Astrocyte (in vitro differentiated cells and primary cell): ENCODE measurements around the gene HTR2B.

Source experiments
- CTCF ChIP-seq: IDR thresholded peaks from 2 replicates; pipeline ENCODE4 v1.5.1; 2011; ENCODE audit warnings: low read depth, mild to moderate bottlenecking, inconsistent platforms, low read length, moderate library complexity; ENCODE audit not compliant: insufficient read depth
- EZH2 ChIP-seq: IDR thresholded peaks from 2 replicates; pipeline ENCODE4 v1.6.1; 2012; ENCODE audit warnings: mild to moderate bottlenecking, low read length, inconsistent platforms; ENCODE audit not compliant: insufficient read depth

DNA sequence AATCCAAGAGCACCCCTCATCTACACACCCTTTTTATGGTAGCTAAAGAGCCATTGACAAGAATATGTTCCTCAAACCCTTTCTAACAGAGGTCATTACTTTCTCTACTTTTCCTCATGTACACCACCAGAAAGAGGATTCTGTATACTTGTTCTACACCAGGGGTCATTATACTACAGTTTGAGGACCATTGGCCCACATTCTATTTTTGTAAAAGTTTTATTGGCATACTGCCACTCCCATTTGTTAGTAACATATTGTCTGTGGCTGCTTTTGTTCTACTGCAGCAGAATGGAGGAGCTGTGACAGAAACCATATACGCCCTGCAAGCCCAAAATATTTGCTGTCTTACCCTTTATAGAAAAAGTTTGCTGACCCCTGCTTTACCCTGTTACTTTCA is 14.3 kb downstream of the HTR2B start:
- TF ChIP-seq CTCF (peak; percentile 9), EZH2 (no peak)
